Nephron (organoid): ENCODE results near the gene C1QTNF1.

Experiments
- H3K27ac Mint-ChIP-seq, 3 experiments: 2 replicates each; pipeline ENCODE4 v1.8.0; 2020; ENCODE audit warnings: mixed read lengths in 3 of 3, mild to moderate bottlenecking in 2 of 3, moderate library complexity in 1 of 3
- H3K27me3 Mint-ChIP-seq: 2 replicates; pipeline ENCODE4 v1.8.0; 2021; ENCODE audit warnings: low read depth, mild to moderate bottlenecking, moderate library complexity, mixed read lengths
- H3K36me3 Mint-ChIP-seq: 2 replicates; pipeline ENCODE4 v1.8.0; 2020; ENCODE audit warnings: low read depth, mixed read lengths
- H3K4me1 Mint-ChIP-seq: 2 replicates; pipeline ENCODE4 v1.8.0; 2020; ENCODE audit warnings: mixed read lengths
- H3K4me3 Mint-ChIP-seq, 3 experiments: 2 replicates each; pipeline ENCODE4 v1.8.0; 2020; ENCODE audit warnings: mild to moderate bottlenecking in 3 of 3, mixed read lengths in 3 of 3, moderate library complexity in 2 of 3
- H3K9me3 Mint-ChIP-seq: 2 replicates; pipeline ENCODE4 v1.8.0; 2020; ENCODE audit warnings: mixed read lengths
- CTCF ChIP-seq, 3 experiments: fragments of 200-600 bp; sonication (generic); IDR thresholded peaks; one replicate each; pipeline ENCODE4 v1.5.0; 2021; ENCODE audit warnings: antibody characterized with exemption in 3 of 3; ENCODE audit not compliant: unreplicated experiment in 3 of 3

C1QTNF1 gene

GRCh38 chr17:79091226-79091670, 67.3 kb downstream of the C1QTNF1 start:
- Mint-ChIP-seq H3K4me1 (peaks cover 5% of the 10 kb centered on the region), H3K27me3 (peaks cover 32% of the 10 kb centered on the region), H3K4me3 (no peak overlapping the region), H3K9me3 (no peaks in the 10 kb centered on the region), H3K36me3 (no peaks in the 10 kb centered on the region), H3K27ac (no peak overlapping the region)
- no peak for TF ChIP-seq CTCF (IDR thresholded peaks at IDR 0.05; ENCODE audit: unreplicated experiment in 3 of 3)

- Mint-ChIP-seq H3K4me1 (peaks cover 5% of the 10 kb centered on the region), H3K27me3 (peaks cover 41% of the 10 kb centered on the region), H3K27ac (no peak overlapping the region), H3K9me3 (no peaks in the 10 kb centered on the region), H3K4me3 (no peak overlapping the region), H3K36me3 (no peaks in the 10 kb centered on the region)
- no peak for TF ChIP-seq CTCF (IDR thresholded peaks at IDR 0.05; ENCODE audit: unreplicated experiment in 3 of 3)
Measured at GRCh38 chr17:79092567-79092966, 68.6 kb downstream of the C1QTNF1 start.

- Mint-ChIP-seq H3K9me3 (no peaks in the 10 kb centered on the region), H3K4me3 (no peak overlapping the region), H3K4me1 (peaks cover 5% of the 10 kb centered on the region), H3K27ac (no peak overlapping the region), H3K36me3 (no peaks in the 10 kb centered on the region), H3K27me3 (peaks cover 48% of the 10 kb centered on the region)
- TF ChIP-seq CTCF (IDR thresholded peaks at IDR 0.05; ENCODE audit: unreplicated experiment in 3 of 3), result no peak
Measured at GRCh38 chr17:79093270-79093669, 69.3 kb downstream of the C1QTNF1 start.

GRCh38 chr17:79094261-79094660, 70.3 kb downstream of the C1QTNF1 start:
- peaks cover 5% of the 10 kb centered on the region for H3K4me1 Mint-ChIP-seq
- no peak overlapping the region for H3K27ac Mint-ChIP-seq
- H3K27me3 Mint-ChIP-seq, result peaks cover 58% of the 10 kb centered on the region
- no peaks in the 10 kb centered on the region for H3K36me3 Mint-ChIP-seq
- TF ChIP-seq CTCF (IDR thresholded peaks at IDR 0.05; ENCODE audit: unreplicated experiment in 3 of 3), result no peak
- H3K9me3 Mint-ChIP-seq, result no peaks in the 10 kb centered on the region
- no peak overlapping the region for H3K4me3 Mint-ChIP-seq

- peaks cover 4% of the 10 kb centered on the region for H3K4me1 Mint-ChIP-seq
- peaks cover 68% of the 10 kb centered on the region for H3K27me3 Mint-ChIP-seq
- no peaks in the 10 kb centered on the region for H3K36me3 Mint-ChIP-seq
- no peaks in the 10 kb centered on the region for H3K9me3 Mint-ChIP-seq
- no peak for TF ChIP-seq CTCF (IDR thresholded peaks at IDR 0.05; ENCODE audit: unreplicated experiment in 3 of 3)
- H3K27ac Mint-ChIP-seq, result no peak overlapping the region
- H3K4me3 Mint-ChIP-seq, result no peak overlapping the region
Measured at GRCh38 chr17:79095345-79096055, 71.5 kb downstream of the C1QTNF1 start.

- no peak overlapping the region for H3K4me3 Mint-ChIP-seq
- no peak overlapping the region for H3K27ac Mint-ChIP-seq
- no peaks in the 10 kb centered on the region for H3K4me1 Mint-ChIP-seq
- H3K9me3 Mint-ChIP-seq, result no peaks in the 10 kb centered on the region
- no peak for TF ChIP-seq CTCF (IDR thresholded peaks at IDR 0.05; ENCODE audit: unreplicated experiment in 3 of 3)
- no peaks in the 10 kb centered on the region for H3K36me3 Mint-ChIP-seq
- peaks cover 70% of the 10 kb centered on the region for H3K27me3 Mint-ChIP-seq
Measured at GRCh38 chr17:79096477-79096876, 72.5 kb downstream of the C1QTNF1 start.
